Glomerular visceral epithelial cell (primary cell): Measurements from ENCODE around the gene XXYLT1.

Source experiments
- DNase-seq: peaks from one replicate; pipeline ENCODE4 v3.0.0-alpha.2; 2016; ENCODE audit errors: extremely low spot score

Gene XXYLT1

DNA sequence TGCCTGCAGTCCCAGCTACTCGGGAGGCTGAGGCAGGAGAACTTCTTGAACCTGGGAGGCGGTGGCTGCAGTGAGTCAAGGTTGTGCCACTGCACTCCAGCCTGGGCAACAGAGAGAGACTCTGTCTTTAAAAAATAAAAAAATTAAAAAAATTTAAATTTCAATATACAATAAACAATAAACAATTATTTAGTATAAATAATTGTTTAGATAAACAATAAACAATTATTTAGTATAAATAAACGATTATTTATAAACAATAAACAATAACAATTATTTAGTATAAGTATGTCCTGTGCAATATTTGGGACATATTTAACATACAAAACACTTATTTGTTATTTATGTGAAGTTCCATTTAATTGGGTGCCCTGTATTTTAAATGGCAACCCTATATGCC is 119.6 kb downstream of the XXYLT1 start:
- no peak for DNase-seq

DNA sequence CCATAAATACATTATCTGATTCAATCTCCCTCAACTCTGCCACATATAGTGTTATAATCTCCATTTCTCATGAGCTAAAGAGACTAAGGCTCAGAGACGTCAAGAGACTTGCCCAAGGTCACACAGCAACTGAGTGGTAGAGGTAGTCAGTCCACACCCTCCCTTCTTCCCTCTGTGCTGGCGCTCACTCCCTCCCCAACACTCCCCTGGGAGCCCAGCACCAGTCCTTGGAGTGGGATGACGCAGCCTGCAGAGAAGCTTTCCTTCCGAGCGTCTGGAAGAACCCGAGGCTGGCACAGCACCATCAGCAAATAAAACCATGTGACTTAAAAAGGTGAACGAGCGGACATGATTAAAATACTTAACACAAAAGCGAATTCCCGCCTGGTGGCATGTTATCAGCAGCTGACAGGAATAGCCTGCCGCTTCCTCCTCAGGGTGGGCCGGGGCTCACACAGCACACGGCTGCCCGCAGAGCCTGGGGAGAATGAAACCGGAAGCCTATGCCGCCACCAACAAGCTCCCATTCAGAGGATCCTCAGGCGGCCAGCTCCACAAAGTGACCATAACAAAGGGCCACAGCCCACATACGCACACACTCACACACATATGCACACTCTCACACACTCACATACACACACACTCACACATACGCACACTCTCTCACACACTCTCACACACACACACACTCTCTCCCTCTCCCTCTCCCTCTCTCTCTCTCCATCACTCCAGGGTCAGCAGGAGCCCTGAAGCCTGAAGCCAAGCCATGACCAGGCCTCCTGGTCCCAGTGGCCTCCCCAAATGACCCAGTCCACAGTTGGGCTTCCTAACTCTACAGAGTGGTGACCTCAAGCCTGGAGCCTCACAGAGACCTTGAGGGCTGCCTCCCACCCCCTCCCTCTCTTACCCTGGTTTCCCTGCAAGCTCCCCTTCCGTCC is 120.5 kb downstream of the XXYLT1 start:
- DNase-seq = no peak

DNA sequence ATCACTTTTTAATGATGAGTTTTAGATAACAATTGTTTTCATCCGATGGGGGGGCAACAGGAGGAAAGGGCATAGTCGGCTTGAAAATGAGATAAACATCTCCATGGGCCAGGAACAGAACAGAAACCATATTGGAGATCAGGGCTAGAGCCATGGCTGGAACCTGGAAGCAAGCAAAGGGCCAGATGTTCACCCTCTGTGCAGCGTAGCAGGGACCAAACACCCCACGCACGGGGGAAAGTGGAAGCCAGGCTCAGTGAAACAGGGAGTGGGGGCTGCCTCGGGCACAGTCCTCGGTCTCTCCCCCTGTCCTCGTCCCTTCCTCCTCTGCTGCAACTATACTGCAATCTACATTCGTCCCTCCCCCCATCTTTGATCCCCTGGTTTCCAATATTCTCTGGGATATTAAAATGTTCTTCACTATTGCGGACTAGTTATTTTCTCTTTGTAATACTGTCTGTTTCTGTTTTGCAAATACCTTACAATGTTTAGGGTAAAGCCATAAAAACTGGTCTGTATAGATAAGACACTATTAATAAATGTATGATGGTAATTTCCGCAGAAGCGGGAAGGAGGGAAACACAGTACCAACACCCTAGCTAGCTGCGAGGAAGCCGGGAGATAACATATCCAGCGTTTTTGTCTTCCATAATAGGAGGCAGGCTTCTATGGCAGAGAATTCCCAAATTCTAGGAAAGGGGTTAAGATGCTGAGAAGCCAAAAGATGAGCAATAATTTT is 121.5 kb downstream of the XXYLT1 start:
- DNase-seq = no peak

DNA sequence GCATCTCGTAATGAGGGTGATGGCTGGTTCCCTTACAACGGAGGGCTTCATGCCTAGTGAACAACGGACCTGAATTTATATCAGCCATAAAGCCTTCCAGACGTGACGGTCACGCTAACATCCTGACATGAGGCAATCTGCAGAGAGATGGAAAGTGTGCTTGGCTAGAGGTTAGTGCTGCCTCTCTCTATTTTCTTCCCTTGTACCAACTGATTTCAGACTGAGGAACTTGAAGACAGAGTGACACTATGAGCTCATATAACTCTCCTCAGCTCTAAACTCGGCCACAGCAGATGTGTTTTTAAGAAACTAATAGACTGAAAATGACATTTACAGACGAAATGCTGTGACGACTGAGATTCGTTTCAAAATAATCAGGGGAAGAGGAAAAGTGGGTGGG is 122.4 kb downstream of the XXYLT1 start:
- no peak for DNase-seq

DNA sequence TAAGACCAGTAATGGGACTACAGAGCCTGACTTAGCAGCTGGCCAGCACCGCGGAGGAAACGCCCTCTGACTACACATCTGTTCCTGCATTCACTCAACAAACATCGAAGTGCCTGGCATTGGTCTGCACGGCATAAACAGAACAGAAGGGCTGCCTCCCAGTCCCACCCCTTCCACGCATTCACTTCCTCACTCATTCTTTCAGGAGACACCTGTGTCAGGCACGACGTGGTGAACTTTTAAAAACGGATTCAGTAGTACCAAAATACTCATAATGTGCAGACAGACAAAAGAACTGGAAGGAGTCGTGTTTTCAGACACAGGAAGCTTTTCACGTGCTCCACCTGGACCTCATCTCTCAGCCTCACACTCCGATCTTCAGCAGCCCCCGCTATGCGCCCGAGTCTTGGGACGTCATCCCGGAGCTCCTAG is 123.3 kb downstream of the XXYLT1 start:
- no peak for DNase-seq

DNA sequence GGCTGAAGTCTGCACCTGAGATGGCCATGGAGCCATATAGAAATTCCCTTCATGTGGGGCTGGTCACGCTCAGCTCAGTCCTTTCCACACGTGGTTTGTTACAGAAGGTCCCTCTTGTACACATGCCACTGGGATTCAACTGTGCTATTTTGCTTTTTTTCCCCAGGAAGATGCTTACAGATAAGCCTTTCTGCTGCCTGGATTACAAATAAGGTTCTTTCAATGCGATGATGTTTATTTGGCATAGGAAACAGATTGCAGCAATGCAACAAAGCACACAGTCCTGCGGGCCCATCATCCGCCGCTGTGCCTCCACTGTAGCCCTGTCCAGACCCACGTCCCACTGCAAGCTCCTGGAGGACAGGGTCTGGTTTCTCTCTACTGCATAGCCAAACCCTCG is 124.8 kb downstream of the XXYLT1 start:
- DNase-seq = no peak

DNA sequence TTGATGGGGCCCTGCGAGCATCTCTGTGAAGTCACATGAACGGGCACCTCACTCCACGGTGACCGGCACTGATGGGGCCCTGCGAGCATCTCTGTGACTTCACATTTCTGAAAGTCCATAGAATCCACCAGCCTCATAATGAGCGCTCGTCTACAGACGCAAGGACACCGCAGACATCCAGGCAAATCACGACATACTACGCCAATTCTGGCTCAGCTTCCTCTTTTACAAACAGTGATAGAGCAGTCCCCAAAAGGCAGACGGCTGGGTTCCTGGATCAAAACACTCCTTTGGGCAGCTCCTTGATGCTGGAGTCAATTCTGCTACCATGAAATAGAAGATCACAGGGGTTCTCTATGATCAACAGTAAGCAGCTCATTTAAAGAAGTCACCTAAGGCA is 125.4 kb downstream of the XXYLT1 start:
- DNase-seq = no peak

DNA sequence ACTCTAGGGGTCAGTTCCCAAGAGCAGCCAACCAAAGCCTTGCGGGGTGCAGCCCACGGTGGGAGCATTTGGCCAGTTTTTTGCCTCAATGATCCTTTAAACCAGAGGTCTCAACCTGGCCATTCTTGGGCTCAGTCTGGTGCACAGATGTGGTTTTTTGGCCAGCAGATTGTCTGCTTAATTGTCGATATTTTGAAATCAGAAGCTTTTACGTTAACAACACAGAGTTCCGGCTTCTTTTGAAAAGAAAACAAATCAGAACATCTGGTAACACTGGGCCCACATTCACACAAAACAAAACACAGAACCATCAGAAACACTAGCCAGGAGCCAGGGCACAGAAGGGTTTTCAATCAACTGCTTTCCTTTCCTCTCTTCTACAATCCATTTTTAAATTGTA is 127.7 kb downstream of the XXYLT1 start:
- DNase-seq = no peak

- DNase-seq = no peak
These were observed 128.4 kb downstream of the XXYLT1 start for GRCh38 chr3:195142519-195142918.

DNA sequence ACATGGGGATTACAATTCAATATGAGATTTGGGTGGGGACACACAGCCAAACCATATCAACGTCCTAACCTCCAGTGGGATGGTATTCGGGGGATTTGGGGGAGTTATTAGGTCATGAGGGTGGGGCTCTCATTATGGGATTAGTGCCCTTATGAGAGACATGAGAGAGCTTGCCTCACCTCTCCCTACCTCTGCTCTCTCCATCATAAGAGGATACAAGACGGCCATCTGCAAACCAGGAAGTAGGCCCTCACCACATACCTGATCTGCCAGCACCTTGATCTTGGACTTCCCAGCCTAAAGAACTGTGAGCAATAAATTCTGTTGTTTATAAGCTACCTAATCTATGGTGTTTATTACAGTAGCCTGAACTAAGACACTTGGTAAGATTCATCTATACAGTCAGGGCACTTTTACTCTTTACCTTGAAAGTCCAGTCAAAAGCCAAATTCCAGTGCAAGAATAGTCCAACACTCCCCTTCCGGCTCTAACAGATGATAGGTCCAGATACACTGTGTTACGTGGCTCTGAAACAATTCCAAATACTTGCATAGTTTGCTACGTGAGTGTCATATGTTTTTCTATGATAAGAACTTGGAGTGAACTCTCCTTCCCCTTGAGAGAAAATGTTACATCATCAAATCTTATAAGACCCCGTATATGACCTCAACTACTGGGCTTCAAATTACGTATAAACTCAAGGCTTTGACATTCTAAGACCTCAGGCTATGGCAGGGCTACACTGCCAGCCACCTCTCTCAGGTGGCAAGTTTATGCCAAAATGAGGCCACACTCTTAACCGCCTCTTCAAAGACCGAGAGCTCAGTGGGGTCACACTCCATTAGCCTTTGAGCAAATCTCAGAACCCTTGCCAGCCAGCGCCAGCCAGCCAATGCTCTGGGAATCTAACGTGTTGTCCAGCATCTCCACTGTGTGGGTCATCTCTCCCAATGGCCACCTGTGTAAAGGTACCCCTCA is 129.9 kb downstream of the XXYLT1 start:
- DNase-seq = no peak

- no peak for DNase-seq
These were observed 130.5 kb downstream of the XXYLT1 start for GRCh38 chr3:195140410-195140809.

GRCh38 chr3:195139876-195140240 is 131.1 kb downstream of the XXYLT1 start:
- DNase-seq = peak; percentile 10

DNA sequence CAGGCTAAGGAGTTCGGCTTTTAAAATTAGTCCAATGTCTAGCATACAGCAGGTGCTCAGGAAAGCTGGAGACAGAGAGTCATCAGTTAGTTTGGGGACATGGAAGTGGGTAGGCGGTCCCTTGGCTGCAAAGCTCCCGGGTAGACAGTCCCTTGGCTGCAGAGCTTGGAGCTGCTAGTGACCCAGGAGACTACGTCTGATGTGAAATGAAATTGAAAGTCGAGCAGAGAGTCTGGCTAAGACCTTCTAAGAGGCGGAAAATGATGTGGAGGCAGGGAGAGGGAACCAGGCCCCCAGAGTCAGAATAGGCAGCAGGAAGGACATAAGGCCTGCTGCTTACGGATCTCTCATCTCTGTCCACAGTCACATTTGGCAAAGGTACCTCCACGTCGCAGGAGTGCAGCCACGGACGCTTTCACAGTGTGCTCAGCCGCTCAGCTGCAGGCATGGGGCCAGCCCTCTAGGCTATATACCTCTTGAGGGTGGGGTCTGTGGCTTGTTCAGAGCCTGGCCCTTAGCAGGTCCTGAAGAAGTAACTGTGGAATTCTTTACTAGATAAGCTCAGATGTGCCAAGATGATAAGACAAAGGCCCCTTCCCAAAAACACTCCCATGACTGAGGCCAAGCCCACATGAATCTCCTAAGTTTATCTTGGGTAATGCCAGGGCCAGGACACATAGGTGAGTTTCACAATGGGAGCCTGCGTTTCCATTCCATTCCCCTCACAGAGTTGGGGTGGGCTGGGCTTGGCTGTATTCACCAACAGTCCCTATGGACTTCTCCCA is 131.7 kb downstream of the XXYLT1 start:
- DNase-seq = no peak

DNA sequence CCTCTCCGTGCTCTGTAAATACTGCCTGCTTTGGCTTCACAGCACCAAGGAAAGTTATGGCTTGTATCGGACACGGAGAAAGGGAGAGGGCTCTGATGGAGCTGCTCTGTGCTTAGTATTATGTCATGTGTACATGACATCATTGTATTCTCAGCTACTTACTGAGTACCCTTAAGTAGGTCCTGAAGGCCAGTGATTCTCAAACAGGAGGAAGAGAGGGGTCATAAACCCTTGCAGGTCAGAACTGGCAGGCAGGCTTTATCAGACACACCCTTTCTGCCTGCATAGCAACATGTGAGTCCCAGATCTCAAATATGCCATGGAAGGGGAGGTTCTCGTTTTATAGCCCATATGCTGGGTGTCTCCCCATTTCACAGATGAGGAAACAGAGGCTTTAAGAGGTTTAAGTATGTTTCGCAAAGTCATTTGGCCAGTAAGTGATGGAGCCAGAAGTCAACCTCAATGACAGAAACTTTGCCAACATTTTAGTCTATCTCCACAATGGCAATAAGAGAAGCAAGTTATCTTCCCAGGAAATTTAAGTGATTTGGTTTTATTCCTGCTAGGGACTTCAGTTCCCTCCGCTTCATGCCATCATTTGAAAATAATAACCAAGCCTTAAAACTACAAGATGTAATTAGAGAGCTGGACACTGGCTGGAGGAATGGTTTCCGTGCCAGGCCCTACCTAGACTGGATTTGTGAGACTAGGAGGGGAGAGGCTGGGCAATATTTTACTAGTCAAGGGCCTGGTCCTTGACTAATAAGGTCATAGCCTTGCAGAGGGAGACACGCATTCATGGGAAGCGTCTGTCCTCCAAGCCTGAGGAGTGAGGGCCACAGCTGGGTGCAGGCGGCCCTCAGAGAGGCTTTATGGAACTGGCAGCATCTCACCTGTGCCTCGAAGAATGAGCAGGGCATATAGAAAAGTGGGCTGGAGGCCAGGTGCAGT is 133.0 kb downstream of the XXYLT1 start:
- no peak for DNase-seq

DNA sequence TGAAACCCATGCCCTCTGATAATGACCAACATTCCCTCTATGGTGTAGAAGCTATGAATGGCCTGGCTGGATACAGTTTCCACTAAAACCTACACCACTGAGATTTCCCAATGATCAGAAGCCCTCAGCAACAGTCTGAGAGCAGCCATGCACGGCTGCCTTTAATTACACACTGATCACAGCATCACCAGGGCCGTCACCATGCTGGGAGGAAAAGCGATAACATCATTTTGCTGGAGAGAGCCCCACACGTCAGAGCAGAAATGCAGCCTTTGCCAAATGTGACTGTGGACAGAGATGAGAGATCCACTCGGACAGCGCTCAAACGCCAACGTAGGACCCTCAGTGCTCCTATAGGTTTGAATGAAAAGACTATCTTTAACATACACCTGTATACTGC is 135.0 kb downstream of the XXYLT1 start:
- DNase-seq = no peak

- no peak for DNase-seq
These were observed 136.5 kb downstream of the XXYLT1 start for GRCh38 chr3:195134431-195134830.

GRCh38 chr3:195133462-195133861 is 137.5 kb downstream of the XXYLT1 start:
- no peak for DNase-seq

DNA sequence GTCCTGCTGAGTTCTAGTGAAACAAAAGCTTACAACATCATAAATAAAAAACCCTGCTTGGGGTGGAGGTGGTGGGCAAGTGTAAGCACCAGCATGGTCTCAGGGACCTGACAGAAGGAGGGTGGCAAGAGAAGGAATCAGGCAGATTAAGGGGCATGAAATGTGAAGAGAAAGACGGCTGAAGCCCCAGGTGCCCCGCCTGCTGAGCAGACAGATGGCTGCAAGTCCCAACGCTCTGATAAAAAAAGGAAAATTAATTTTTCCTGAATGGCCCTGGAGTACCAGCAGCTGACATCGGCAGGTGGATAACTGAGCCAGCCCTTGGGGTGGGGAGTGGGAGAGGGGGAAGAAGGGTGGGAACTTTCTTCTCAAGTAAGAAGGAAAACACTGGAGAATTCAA is 137.9 kb downstream of the XXYLT1 start:
- no peak for DNase-seq

- no peak for DNase-seq
These were observed 139.8 kb downstream of the XXYLT1 start for GRCh38 chr3:195131176-195131575.
